GM12875 (cell line): Measurements from ENCODE around the gene DNM3.

Source experiments
- H3K4me3 ChIP-seq: one replicate; pipeline ENCODE4 v1.5.1; 2011; ENCODE audit warnings: low read depth, low read length, control low read depth
- CTCF ChIP-seq: IDR thresholded peaks from 2 replicates; pipeline ENCODE4 v1.5.1; 2011; ENCODE audit warnings: low read depth, mild to moderate bottlenecking, control low read depth, inconsistent platforms, low read length, moderate library complexity, borderline replicate concordance; ENCODE audit not compliant: insufficient read depth

The DNM3 gene

GRCh38 chr1:172241540-172241939, 400.2 kb downstream of the DNM3 start:
- no peak for TF ChIP-seq CTCF
- no peak overlapping the region for H3K4me3 ChIP-seq

GRCh38 chr1:172244865-172245264, 403.6 kb downstream of the DNM3 start:
- TF ChIP-seq CTCF = no peak
- no peak overlapping the region for H3K4me3 ChIP-seq

GRCh38 chr1:172245788-172246187, 404.5 kb downstream of the DNM3 start:
- no peak overlapping the region for H3K4me3 ChIP-seq
- TF ChIP-seq CTCF = no peak

GRCh38 chr1:172246521-172247390, 405.5 kb downstream of the DNM3 start:
- no peak overlapping the region for H3K4me3 ChIP-seq
- no peak for TF ChIP-seq CTCF

DNA sequence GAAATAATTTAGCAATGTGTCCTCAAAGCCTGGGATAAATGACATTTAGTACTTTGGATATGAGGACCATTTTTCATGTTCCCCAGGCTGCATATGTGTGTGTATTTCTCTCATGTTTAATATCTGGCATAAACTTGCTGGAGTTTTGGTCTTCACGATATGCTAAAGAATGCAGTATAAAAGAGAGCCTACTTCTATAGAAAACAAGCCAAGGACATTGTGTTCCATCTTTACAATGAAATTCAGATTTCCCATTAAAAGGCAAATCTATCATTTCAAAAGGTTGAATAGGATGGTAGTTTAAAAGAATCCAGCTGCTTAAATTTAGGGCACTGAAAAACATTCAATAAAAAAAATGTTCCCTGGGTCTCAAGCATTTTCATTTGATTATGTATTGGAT, 410.2 kb downstream of the DNM3 start:
- no peak overlapping the region for H3K4me3 ChIP-seq
- TF ChIP-seq CTCF = no peak

DNA sequence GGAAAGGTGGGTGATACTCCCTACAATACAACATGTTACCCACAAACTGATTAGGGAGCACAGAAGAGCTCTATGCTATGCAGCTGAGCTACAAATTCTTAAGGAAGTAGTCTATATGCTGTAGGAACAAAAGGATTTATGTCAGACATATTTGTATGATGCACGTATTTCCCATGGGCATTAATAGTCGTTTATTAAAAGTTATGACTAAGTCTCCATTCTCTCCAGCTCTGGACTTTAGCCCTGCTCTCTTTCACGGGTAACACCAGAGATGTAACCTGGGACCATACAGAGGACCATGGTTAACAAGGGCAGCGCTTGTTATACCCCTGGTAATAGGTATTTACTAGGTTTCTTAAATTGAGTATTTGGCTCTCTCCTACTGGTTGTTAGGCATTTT, 411.0 kb downstream of the DNM3 start:
- TF ChIP-seq CTCF = no peak
- H3K4me3 ChIP-seq = no peak overlapping the region

DNA sequence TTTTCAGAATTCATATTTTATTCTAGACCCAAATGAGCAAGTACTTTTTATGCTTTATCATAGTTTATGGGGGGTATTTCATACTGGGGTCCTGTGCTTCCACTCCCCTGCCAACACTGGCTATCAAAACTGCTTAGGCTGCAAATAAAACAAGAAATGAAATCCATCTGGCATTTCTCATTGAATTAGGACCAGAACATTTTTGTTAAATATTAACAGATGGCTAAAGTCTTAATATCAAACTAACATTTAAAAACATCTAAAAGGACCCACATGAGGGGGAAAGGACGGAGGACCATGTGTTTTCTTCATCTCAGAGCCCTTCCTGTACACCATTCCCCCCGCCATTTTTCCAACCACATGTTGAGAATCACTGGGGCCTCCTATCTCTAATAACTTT, 411.7 kb downstream of the DNM3 start:
- TF ChIP-seq CTCF = no peak
- no peak overlapping the region for H3K4me3 ChIP-seq
